ENCODE data around the gene OR2W3. TPM values are rescaled to one million over a fixed set of nuclear protein-coding genes. Genes with fewer than 3 reads are reported as not detected.

Gene OR2W3
- total RNA-seq, 1 experiment from 2014 or later = not detected

- no peak for TF ChIP-seq EZH2phosphoT487 (IDR thresholded peaks at IDR 0.05; ENCODE audit: borderline replicate concordance)
- no peak for DNase-seq (ENCODE audit: low read depth, low spot score)
- Histone ChIP-seq H3K4me1 (ENCODE audit: control insufficient read depth in 1 of 2, insufficient read depth in 2 of 2, low read length in 2 of 2) (no peaks in the 10 kb centered on the region), H2AFZ (ENCODE audit: low read depth, low read length, poor library complexity, severe bottlenecking) (no peak overlapping the region), H3K27me3 (ENCODE audit: insufficient read depth, low read length) (no peaks in the 10 kb centered on the region), H3K4me3 (replicated peaks in 1 of 2; ENCODE audit: low read depth in 1 of 2, low read length in 2 of 2) (no peak overlapping the region), H3K27ac (ENCODE audit: low read depth, low read length) (no peak overlapping the region), H3K9me3 (ENCODE audit: control insufficient read depth in 1 of 2, insufficient read depth in 1 of 2, low read depth in 1 of 2, low read length in 2 of 2) (peaks cover 6 to 9% of the 10 kb centered on the region in 2 experiments; a peak in 2 of 4 replicates), H3K79me2 (ENCODE audit: insufficient read depth, low read length) (no peaks in the 10 kb centered on the region), H3K36me3 (ENCODE audit: control insufficient read depth in 1 of 2, insufficient read depth in 2 of 2, low read length in 2 of 2) (no peaks in the 10 kb centered on the region), H4K20me1 (ENCODE audit: insufficient read depth) (no peaks in the 10 kb centered on the region), H3K9me2 (ENCODE audit: insufficient read depth) (no peaks in the 10 kb centered on the region), H3K4me2 (ENCODE audit: low read length) (no peak overlapping the region), H3K9ac (ENCODE audit: low read length) (no peak overlapping the region)
- ChIA-PET CTCF (no interaction called here), POLR2A (no interaction called here), RAD21 (ENCODE audit: low non-redundant PET in 1 of 2, low total read pairs in 2 of 2, uncharacterized antibody in 2 of 2, unreplicated experiment in 2 of 2) (no interaction called here)
- intact Hi-C loops (cut with micrococcal nuclease) = no loop called here
- BruUV-seq (replicated peaks) = no TSS peak
- ATAC-seq = no peak
Measured at GRCh38 chr1:247855911-247856310, 39.5 kb upstream of the OR2W3 start.

- Histone ChIP-seq H3K79me2 (ENCODE audit: insufficient read depth, low read length) (no peaks in the 10 kb centered on the region), H4K20me1 (ENCODE audit: insufficient read depth) (no peaks in the 10 kb centered on the region), H2AFZ (ENCODE audit: low read depth, low read length, poor library complexity, severe bottlenecking) (no peak within 1 kb of the TSS), H3K27me3 (ENCODE audit: insufficient read depth, low read length) (no peaks in the 10 kb centered on the region), H3K9me3 (ENCODE audit: control insufficient read depth in 1 of 2, insufficient read depth in 1 of 2, low read depth in 1 of 2, low read length in 2 of 2) (peaks cover 6% of the 10 kb centered on the region in 2 experiments; a peak in 2 of 4 replicates), H3K4me2 (ENCODE audit: low read length) (no peak within 1 kb of the TSS), H3K9ac (ENCODE audit: low read length) (no peak within 1 kb of the TSS), H3K36me3 (ENCODE audit: control insufficient read depth in 1 of 2, insufficient read depth in 2 of 2, low read length in 2 of 2) (no peaks in the 10 kb centered on the region), H3K9me2 (ENCODE audit: insufficient read depth) (no peaks in the 10 kb centered on the region), H3K4me3 (replicated peaks in 1 of 2; ENCODE audit: low read depth in 1 of 2, low read length in 2 of 2) (no peak within 1 kb of the TSS), H3K27ac (ENCODE audit: low read depth, low read length) (no peak within 1 kb of the TSS), H3K4me1 (ENCODE audit: control insufficient read depth in 1 of 2, insufficient read depth in 2 of 2, low read length in 2 of 2) (no peaks in the 10 kb centered on the region)
- no peak for TF ChIP-seq CBX3 (IDR thresholded peaks at IDR 0.05; ENCODE audit: low read depth)
- TF ChIP-seq ZFX (IDR thresholded peaks at IDR 0.05) = no peak
- TF ChIP-seq POLR2A (IDR thresholded peaks at IDR 0.05; ENCODE audit: borderline replicate concordance, extremely low read depth, insufficient read depth, insufficient read length) = no peak
- TF ChIP-seq SIN3A (IDR thresholded peaks at IDR 0.05; ENCODE audit: low read depth) = no peak
- TF ChIP-seq YY1 (IDR thresholded peaks at IDR 0.05; ENCODE audit: extremely low read depth, insufficient replicate concordance, low read depth, low read length) = no peak
- TF ChIP-seq CEBPB (IDR thresholded peaks at IDR 0.05; ENCODE audit: low read depth) = no peak
- no peak for TF ChIP-seq ATF3 (IDR thresholded peaks at IDR 0.05)
- TF ChIP-seq EGR1 (IDR thresholded peaks at IDR 0.05; ENCODE audit: low read depth) = no peak
- no peak for TF ChIP-seq REST (IDR thresholded peaks at IDR 0.05; ENCODE audit: low read depth)
- TF ChIP-seq RAD21 (IDR thresholded peaks at IDR 0.05; ENCODE audit: low read depth) = no peak
- TF ChIP-seq POLR2AphosphoS5 (IDR thresholded peaks at IDR 0.05; ENCODE audit: low read depth, low read length) = no peak
- no peak for TF ChIP-seq MAX (IDR thresholded peaks at IDR 0.05)
- ChIA-PET CTCF (no interaction called here), POLR2A (no interaction called here), RAD21 (ENCODE audit: low non-redundant PET in 1 of 2, low total read pairs in 2 of 2, uncharacterized antibody in 2 of 2, unreplicated experiment in 2 of 2) (no interaction called here)
- intact Hi-C loops (cut with micrococcal nuclease) = no loop called here
- DNase-seq (ENCODE audit: low read depth, low spot score) (no peak), ATAC-seq (no peak)
- BruUV-seq (replicated peaks) = no TSS peak
Measured at GRCh38 chr1:247857069-247857984, 38.1 kb upstream of the OR2W3 start, which contains the start of gene TRIM58. TRIM58 (plus strand) TSS chr1:247857187; CDS start chr1:247857247, 60 bp downstream.

All from HCT116 (cell line).